Cerebellar cortex (tissue), 1 donor: Measurements from ENCODE around the gene BLTP2.
"Not testable (repeated sequence)": the region's sequence is repeated elsewhere in the genome, so short reads cannot be mapped to it uniquely, and the experiment has no call there.

Experiments used
- DNase-seq: peaks from one replicate; pipeline ENCODE4 v3.0.0-alpha.2; 2015; ENCODE audit warnings: low spot score

The BLTP2 gene

DNA sequence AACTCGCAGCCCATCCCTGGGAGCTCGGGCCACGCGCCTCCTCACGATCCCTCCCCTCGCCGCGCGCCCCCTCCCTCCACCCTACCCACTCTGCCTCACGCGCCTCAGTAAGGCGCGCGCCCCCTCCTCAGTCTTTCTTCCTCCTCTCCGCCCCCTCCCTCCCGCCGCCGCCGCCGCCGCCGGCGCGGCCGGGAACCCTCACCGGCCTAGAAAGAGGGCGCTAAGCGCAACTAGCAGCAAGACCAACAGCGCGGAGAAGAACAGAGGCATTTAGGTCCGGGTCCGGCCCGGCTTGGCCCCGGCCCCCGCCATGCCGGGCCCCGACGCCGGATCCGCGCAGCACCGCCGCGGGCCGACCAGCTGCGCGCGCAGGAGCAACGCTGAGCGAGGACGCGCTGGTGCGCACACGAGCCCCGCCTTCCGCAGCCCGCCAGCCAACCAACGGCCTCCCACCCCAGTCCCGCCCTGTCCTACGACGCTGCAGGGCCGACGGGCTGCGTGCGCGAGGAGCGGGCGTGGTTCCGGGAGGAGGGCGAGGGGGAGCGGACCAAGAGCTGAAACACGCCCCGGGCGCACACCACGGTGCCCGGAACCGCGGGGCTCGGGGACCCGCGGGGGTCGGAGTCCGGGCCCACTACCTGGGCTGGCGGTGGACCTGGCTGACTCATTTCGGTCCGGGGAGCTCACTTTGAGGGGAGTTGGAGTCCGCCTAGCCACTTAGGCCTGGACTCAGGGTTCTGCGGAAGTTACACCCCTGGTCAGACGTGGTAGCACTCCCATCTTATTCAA lies at the start of gene BLTP2:
Gene BLTP2 (minus strand): TSS at position 372 of the 789 bp plus-strand sequence. CDS start 102 bp downstream, at position 270.
- DNase-seq: peak; percentile 92

DNA sequence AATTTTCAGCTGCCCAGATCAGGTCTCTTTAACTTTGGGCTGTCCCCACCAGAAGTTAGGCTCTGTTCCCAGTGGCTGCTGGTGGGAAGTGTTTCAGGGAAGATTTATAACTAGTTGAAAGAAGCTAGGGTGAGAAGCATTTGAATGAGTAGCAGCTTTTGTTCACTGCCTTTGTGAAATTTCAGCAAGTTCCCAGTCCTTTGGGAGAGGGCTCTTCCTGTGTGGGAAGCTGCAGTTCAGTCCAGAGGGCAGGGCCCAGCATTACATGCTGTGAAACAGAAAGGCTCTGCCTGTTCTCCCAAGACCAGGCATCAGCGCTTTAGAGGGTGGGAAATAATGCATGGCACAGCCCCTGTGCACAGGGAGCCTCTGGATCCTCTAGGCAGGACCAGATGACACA lies 48.9 kb upstream of the BLTP2 start:
- DNase-seq: no peak

DNA sequence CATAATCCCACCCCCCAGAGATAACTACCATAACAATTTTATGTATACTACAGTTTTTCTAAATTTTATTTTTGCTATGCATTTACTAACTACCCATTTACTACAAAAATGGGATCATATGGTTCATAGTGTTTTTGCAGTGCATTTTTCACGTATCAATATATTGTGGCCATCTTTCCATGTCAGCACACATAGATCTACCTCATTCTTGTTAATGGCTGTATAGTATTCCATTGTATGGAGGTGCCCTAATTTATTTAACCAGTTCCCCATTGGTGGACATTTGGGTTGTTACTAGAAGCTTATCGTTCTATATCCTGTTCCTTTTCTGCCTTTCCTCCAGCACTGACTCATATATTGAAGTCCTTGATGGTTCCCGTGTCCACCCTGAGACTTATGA lies 44.1 kb upstream of the BLTP2 start:
- DNase-seq: no peak

DNA sequence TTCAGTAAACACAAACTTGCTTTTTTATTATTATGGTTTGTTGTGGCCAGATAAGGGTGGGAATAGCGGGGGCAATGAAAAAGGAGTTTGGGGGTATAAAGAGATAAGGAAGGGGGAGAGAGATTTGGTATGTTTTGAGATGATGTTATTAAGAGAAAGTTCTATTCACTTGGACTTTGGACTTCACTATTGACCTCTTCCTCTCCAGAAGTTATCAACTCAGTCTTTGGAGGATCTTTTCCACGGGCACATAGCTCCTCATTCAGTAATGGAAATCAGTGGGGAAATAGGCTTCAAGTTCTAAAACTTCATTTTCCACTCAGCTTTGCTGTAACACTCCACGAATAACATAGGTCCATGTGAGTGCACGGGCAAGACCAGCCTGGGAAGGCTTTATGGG lies 43.5 kb upstream of the BLTP2 start:
- DNase-seq: no peak

DNA sequence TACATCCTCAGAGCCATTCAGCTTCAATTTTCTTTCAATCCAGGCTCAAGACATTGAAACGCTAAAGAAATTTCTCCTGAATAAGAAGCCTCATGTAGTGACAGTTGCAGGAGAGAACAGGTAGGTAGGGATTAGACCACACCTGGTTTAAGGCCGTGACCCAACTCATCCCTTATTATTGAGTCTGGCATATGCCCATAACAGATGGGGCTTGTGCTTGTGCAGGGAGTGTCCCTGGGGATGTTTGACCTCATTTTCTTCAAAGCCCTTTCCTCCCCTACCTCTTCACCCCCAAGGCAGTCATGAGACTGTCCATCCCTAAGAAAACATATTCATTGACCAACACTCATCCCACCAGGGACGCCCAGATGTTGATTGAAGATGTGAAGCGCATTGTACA lies 41.3 kb upstream of the BLTP2 start:
- peak; percentile 25 for DNase-seq

DNA sequence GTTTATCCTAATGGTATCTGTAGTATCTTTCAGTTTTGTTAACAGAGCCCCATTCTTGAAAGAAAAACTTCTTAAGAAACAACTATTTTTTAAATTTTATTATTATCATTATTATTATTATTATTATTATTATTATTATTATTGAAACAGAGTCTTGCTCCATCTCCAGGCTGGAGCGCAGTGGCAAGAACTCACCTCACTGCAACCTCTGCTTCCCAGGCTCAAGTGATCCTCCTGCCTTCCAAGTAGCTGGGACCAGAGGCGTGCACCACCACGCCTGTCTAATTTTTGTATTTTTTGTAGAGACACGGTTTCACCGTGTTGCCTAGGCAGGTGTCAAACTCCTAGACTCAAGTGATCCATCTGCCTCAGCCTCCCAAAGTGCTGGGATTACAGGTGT lies 40.4 kb upstream of the BLTP2 start:
- DNase-seq: no peak

DNA sequence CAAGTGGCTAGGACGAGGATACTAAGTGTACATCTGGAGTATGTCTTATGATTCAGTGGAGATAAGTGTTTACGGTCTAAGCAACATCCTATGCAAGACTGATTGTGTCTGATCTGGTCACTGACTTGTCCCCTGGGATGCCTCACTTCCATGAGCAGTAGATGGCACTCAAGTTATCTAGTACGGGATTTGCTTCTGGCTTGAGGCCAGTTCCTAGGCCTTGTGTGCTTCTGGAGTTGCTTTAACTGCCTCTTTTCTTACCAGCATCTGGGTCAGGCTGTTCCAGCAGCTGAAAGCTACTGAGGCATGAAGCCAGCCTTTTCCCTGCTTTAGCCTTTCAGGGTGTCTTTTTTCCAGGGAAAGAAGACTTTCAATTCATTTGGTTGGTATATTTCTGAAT lies 40.0 kb upstream of the BLTP2 start:
- peak; percentile 56 for DNase-seq

DNA sequence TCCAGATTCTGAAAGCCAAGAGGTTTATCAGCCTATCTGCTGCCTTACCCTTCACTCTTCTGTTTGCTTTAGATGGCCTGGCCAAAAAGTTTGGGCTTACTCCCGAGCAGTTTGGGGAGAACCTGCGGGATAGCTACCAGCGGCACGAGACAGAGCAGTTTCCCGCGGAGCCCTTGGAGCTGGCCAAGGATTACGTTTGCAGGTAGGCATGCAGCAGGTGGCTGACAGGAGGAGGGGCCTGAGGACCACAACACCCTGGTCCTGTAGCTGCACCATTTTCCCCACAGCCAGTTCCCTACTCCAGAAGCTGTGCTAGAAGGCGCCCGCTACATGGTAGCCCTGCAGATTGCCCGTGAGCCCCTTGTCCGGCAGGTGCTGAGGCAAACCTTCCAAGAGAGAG lies 37.7 kb upstream of the BLTP2 start:
- no peak for DNase-seq

DNA sequence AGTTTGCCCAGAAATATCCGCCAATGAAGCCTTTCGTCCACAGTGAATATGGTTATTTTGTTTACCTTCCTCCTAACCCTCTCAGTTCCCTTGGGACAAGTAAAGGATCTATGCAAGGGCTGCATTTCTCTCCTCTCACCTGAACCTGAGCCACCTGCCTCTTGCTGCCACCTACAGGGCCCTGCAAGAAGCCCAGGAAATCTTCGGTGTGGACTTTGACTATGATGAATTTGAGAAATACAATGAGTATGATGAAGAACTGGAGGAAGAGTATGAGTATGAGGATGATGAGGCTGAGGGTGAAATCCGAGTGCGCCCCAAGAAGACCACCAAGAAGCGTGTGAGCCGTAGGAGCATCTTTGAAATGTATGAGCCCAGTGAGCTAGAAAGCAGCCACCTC lies 31.0 kb upstream of the BLTP2 start:
- peak; percentile 14 for DNase-seq

DNA sequence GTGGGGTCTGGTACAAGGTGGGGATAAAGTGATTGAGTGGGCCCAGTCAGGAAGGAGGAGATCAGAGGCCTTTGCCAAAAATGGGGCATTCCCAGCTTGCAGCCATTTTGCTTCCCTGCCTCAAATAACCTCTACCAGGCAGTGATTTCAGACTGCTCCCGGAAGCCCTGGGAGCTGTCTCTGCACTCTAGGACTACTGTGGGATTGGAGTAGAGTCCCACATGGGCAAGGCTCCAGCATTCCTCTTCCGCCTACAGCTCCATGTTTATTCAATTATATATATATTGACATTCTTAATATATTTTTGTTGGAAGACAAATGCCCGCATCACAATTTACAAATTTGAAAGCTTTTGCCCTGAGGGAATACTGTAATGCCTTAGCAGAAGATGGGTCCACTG lies 30.5 kb upstream of the BLTP2 start:
- DNase-seq: no peak

DNA sequence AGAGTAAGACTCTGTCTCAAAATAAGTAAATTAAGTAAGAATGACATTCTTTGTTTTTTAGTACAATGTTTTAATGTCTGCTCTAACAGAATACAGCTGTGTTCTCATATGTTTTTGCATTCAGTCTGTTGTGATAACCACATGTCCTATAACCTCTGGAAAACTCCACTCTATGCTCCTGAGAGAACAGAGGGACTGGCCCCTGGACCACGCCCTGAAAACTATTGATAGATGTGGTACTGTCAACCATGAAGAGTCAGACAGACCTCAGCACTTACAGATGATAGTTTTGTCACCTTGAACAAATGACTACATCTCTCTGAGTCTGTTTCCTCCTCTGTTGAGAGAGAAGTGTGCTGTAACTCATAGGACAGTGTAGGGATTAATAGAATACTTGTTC lies 25.0 kb upstream of the BLTP2 start:
- DNase-seq: no peak

DNA sequence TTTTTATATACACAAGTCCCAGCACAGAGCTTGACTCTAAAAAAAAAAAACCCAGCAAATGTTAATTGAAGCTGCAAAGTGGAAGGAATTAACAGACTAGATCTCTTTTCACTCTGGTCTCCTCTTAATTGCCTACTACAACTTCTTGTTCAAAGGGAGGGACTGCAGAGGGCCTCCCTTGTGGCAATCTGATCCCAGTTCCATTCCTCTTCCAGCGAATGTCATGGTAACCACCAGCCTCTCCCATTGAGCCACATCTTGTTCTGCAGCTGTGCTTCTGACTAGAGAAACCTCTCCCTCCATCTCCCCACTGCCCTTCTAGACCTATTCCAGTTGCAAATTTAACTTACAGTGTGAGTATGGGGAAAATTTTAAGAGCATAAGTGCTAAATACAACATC lies 22.9 kb upstream of the BLTP2 start:
- no peak for DNase-seq

DNA sequence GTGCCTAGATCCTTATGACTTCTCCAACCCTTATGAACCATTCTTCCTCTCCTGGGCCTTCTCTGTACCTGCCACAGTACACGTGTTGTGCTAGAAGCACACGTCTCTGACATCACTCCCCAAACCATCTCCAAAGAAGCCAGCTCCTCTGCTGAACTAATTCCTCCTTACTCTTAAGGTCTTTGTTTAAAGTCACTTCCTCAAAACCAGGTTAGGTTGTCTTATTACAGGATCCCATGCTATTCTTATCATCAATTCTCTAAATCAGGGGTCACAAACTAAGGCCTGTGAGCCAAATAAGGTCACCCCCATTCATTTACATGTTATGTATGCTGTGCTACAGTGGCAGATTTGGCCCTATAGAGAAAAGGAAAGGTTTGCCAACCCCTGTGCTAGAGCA lies 21.0 kb upstream of the BLTP2 start:
- DNase-seq: no peak

DNA sequence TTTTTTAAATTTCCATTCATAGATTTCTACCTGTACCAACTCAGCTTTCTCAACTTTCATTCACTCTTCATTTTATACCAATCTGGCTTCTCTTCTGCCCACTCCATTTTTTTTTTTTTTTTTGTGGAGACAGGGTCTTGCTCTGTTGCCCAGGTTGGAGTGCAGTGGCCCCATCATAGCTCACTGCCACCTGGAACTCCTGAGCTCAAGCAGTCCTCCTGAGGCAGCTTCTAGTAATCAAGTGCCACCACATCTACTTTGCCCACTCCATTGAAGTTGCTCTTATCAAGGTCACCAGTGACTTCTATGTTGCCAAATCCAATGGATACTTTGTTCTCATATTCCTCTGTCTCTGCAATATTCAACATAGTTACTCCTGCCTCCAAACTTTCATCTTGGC lies 18.8 kb upstream of the BLTP2 start:
- no peak for DNase-seq

DNA sequence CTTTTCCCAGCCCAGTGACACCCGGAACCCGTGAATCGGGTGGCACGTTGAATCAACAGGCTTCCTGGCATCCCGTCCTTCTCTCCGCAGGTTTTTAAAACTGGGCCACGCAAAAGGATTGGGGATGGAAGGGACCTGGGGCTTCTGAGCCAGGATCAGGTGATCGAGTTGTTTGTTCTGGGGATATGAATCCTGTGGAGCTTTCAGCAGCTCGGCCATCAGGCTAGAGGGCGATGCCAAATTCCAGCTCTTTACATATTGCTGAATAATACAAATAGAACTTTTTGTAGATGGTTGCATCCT lies 17.5 kb upstream of the BLTP2 start:
- no peak for DNase-seq

DNA sequence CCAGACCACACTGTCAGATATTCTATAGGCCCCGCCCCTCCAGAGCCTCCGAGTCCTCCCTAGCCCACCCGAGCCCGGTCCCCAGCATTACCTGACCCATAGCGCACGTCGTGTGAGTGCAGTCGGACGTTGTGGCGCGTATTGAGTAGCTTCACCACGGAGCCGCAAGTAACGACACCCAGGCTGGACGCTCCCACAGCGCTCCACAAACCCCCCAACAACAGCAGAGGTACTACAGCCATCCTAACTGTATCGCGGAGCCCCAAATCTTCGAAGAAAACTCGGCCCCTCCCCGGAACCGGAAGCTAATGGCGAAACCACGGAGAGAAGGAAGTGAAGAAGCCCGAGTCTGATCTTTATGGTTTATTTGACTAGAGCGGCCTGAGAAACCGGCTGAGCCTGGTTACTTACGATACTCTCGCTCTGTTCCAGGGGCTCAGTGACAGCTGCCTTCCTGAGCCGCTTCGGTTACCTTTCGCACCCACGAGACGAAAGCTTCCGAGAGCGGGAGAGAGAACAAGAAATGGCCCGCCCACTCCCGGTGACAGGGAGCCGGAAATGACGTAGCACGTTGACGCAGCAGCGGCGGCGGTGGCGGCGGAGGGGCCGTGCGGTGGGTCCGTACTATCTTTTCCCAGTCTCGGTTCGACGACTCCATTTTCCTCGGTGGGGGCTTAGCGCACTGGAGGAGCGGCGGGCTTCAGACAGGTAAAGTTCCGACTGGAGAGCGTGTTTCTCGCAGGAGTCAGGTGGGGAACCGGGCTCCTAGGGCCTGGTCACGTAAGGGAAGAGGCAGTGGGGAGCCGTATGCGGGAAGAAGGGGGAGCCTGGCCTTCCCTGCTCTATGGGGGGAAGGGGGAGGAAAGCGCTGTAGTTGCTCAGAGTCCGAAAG lies 16.9 kb upstream of the BLTP2 start, which contains the start of the genes SDF2 and SUPT6H:
Gene SDF2 (minus strand): TSS at position 272 of the 892 bp plus-strand sequence. CDS start 30 bp downstream, at position 242.
Gene SUPT6H (plus strand): TSS at position 571 of the 892 bp plus-strand sequence. CDS start 11,197 bp downstream, outside the sequence.
- peak; percentile 93 for DNase-seq

DNA sequence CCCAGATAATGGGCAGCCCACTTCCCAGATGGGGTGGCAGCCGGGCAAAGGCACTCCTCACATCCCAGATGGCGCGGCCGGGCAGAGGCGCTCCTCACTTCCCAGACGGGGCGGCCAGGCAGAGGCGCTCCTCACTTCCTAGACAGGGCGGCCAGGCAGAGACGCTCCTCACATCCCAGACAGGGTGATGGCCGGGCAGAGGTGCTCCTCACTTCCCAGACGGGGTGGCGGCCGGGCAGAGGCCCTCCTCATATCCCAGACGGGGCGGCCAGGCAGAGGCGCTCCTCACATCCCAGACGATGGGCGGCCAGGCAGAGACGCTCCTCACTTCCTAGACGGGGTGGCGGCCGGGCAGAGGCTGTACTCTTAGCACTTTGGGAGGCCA lies 14.5 kb upstream of the BLTP2 start:
- not testable (repeated sequence) for DNase-seq

DNA sequence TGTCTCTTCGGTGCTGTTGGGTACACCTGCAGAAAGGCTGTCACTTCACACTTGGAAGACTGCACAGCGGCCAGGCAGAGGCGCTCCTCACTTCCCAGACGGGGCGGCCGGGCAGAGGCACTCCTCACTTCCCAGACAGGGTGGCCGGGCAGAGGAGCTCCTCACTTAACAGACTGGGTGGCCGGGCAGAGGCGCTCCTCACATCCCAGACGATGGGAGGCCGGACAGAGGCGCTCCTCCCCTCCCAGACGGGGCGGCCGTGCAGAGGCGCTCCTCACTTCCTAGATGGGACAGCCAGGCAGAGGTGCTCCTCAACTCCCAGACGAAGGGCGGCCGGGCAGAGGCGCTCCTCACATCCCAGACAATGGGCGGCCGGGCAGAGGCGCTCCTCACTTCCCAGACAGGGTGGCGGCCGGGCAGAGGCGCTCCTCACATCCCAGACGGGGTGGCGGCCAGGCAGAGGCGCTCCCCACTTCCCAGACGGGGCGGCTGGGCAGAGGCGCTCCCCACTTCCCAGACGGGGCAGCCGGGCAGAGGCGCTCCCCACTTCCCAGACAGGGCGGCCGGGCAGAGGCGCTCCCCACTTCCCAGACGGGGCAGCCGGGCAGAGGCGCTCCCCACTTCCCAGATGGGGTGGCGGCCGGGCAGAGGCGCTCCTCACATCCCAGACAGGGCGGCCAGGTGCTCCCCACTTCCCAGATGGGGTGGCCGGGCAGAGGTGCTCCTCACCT lies 14.0 kb upstream of the BLTP2 start:
- DNase-seq: not testable (repeated sequence)

DNA sequence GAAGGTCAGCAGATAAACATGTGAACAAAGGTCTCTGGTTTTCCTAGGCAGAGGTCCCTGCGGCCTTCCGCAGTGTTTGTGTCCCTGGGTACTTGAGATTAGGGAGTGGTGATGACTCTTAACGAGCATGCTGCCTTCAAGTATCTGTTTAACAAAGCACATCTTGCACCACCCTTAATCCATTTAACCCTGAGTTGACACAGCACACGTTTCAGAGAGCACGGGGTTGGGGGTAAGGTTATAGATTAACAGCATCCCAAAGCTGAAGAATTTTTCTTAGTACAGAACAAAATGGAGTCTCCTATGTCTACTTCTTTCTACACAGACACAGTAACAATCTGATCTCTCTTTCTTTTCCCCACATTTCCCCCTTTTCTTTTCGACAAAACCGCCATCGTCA lies 13.4 kb upstream of the BLTP2 start:
- not testable (repeated sequence) for DNase-seq

DNA sequence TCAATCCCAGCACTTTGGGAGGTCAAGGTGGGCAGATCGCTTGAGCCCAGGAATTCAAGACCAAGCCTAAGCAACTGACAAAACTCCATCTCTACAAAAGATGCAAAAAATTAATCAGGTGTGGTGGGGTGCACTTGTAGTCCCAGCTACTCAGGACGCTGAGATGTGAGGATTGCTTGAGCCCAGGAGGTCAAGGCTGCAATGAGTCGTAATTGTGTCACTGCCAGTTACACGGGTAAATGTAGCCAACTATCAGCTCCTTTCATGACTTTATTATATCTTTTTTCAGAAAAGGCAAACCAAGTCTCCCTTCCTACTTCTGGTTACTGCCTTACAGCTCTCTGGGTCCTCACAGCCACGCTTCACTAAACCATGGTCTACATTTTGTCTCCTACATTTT lies 12.8 kb upstream of the BLTP2 start:
- no peak for DNase-seq

DNA sequence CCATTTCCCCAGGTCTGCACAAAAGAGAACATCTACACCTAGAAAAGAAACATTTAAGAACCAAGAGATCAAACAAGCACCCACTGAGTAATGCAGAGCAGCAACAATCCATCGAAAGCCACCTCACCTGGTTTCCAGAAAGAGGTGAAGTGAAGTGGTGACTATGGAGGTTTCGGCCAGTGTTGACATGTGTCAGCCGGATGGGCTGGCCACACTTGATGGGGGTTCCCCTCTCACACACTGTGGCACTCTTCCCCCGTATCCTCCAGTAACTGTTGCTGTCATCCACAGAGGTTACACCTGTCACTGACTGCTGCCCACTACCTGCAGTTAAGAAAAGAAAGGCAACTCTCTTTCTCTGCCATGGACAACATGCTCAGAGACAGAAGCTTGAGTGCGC lies 10.2 kb upstream of the BLTP2 start:
- DNase-seq: no peak

DNA sequence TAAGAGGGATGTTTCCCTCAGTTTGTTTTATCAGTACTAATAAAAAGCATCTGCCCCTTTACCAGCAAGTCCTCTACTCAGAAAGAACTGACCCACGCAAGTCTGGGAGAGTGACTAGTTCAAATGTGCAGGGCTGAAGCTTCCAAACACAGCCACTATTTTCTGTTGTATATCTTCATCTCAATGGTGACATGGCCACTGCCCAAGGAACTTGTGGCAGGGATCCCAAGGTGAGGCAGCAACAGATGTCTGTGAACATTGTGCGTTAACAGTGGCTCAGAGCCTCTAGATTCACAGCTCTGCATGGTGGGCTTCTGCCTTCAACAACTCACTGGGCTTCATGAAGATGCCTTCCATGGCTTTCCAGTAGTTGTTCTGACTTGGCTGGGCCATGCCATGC lies 3.7 kb upstream of the BLTP2 start:
- DNase-seq: peak; percentile 4
